HepG2 (cell line): Measurements from ENCODE around the gene WASHC3. TPM values are rescaled to one million over a fixed set of nuclear protein-coding genes. Genes with fewer than 3 reads are reported as not detected.

Source experiments
- ATAC-seq: fragments of 200-7000 bp; cut with Tn5 transposase; 3 replicates; pipeline ENCODE4 v1.9.1; 2020; ENCODE audit warnings: mild to moderate bottlenecking, moderate library complexity
- BruUV-seq: library from RNA; stranded (reverse); fragments of 400-500 nt; replicated peaks from 2 replicates; lab custom pipeline; 2021; lab: Mats Ljungman, UMichigan
- CTCF ChIA-PET: fragments of 300-600 bp; formaldehyde crosslinking; extraction: SDS; loops from one replicate; lab custom pipeline; 2021; ENCODE audit warnings: low total read pairs, inconsistent platforms, low intra/inter-chr PET ratio; lab: Yijun Ruan, JAX
- POLR2A ChIA-PET: fragments of 350-600 bp; sonication (Branson Sonifier 250); formaldehyde crosslinking; loops from one replicate; lab custom pipeline; 2020; ENCODE audit warnings: antibody characterized with exemption, inconsistent platforms; lab: Yijun Ruan, JAX
- DNase-seq: peaks from one replicate; pipeline ENCODE4 v3.0.0-alpha.2; 2015; ENCODE audit warnings: low spot score
- FAIRE-seq: peaks from 3 replicates; lab custom pipeline; 2011; peaks lifted over from hg19 to GRCh38; lab: Jason Lieb, UNC
- H2AFZ ChIP-seq: one replicate; pipeline ENCODE4 v1.6.1; 2011; ENCODE audit warnings: low read length, inconsistent platforms
- H3K27ac ChIP-seq: fragments of 300-600 bp; 3 replicates; pipeline ENCODE4 v1.8.0; 2011; ENCODE audit warnings: mixed run types, mild to moderate bottlenecking, mixed read lengths, low read length, inconsistent platforms; ENCODE audit not compliant: insufficient read depth; ENCODE audit errors: extremely low read length
- H3K27me3 ChIP-seq, 2 experiments: fragments of 200-600 bp in 1 of 2; 2 replicates in 1 of 2; 3 replicates in 1 of 2; pipeline versions ENCODE4 v1.6.0 to v1.8.0; 2011; ENCODE audit warnings: low read length in 2 of 2, mild to moderate bottlenecking in 2 of 2, moderate library complexity in 2 of 2, inconsistent platforms in 1 of 2; ENCODE audit not compliant: insufficient read depth in 2 of 2, control insufficient read depth in 1 of 2
- H3K36me3 ChIP-seq, 2 experiments: fragments of 200-600 bp in 1 of 2; replicated peaks in 1 of 2; 2 replicates in 1 of 2; 3 replicates in 1 of 2; pipeline versions ENCODE4 v1.5.1 to v1.8.0; 2011; ENCODE audit warnings: low read length in 2 of 2, inconsistent platforms in 1 of 2; ENCODE audit not compliant: insufficient read depth in 2 of 2, control insufficient read depth in 1 of 2
- H3K4me1 ChIP-seq: 2 replicates; pipeline ENCODE4 v1.5.1; 2012; ENCODE audit warnings: low read length, inconsistent platforms; ENCODE audit not compliant: insufficient read depth
- H3K4me2 ChIP-seq: 2 replicates; pipeline ENCODE4 v1.6.0; 2011; ENCODE audit warnings: low read depth, low read length, inconsistent platforms
- H3K4me3 ChIP-seq, 3 experiments: fragments of 200-600 bp in 1 of 3; sonication (generic), shearing (Covaris generic) in 1 of 3; replicated peaks in 1 of 3; 2 replicates each; pipeline ENCODE4 v1.5.1; 2011 to 2016; ENCODE audit warnings: low read length in 3 of 3, inconsistent platforms in 2 of 3, low read depth in 2 of 3, mild to moderate bottlenecking in 2 of 3, control low read depth in 1 of 3, mixed read lengths in 1 of 3; ENCODE audit not compliant: insufficient read depth in 1 of 3
- H3K79me2 ChIP-seq: one replicate; pipeline ENCODE4 v1.6.1; 2011; ENCODE audit warnings: low read length, inconsistent platforms; ENCODE audit not compliant: insufficient read depth
- H3K9ac ChIP-seq: 2 replicates; pipeline ENCODE4 v1.6.0; 2011; ENCODE audit warnings: mild to moderate bottlenecking, low read depth, low read length, inconsistent platforms; ENCODE audit not compliant: insufficient read depth
- H3K9me3 ChIP-seq: 2 replicates; pipeline ENCODE4 v1.5.1; 2012; ENCODE audit warnings: mild to moderate bottlenecking, low read length
- H4K20me1 ChIP-seq: 2 replicates; pipeline ENCODE4 v1.6.0; 2011; ENCODE audit warnings: inconsistent platforms, mild to moderate bottlenecking, low read length, moderate library complexity; ENCODE audit not compliant: insufficient read depth
- AKNA ChIP-seq: sonication (generic); formaldehyde crosslinking; IDR thresholded peaks from 2 replicates; pipeline ENCODE4 v1.4.0; 2020; ENCODE audit warnings: missing genetic modification reagents, borderline replicate concordance
- E2F5 ChIP-seq: sonication (generic); formaldehyde crosslinking; conservative IDR thresholded peaks from 2 replicates; pipeline ENCODE4 v1.4.0; 2020; ENCODE audit warnings: missing genetic modification reagents
- GLMP ChIP-seq: sonication (generic); formaldehyde crosslinking; IDR thresholded peaks from 2 replicates; pipeline ENCODE4 v1.9.0; 2021; ENCODE audit warnings: missing genetic modification reagents, mild to moderate bottlenecking, borderline replicate concordance
- JUN ChIP-seq: sonication (generic); formaldehyde crosslinking; IDR thresholded peaks from 2 replicates; pipeline ENCODE4 v1.4.0; 2020; ENCODE audit warnings: mild to moderate bottlenecking, missing genetic modification reagents
- KDM5B ChIP-seq: sonication (generic); formaldehyde crosslinking; IDR thresholded peaks from 2 replicates; pipeline ENCODE4 v1.4.0; 2020; ENCODE audit warnings: missing genetic modification reagents, mild to moderate bottlenecking, borderline replicate concordance
- PAX8 ChIP-seq: sonication (generic); formaldehyde crosslinking; IDR thresholded peaks from 2 replicates; pipeline ENCODE4 v1.8.0; 2022; ENCODE audit warnings: mild to moderate bottlenecking, missing genetic modification reagents, borderline replicate concordance
- POLR2AphosphoS5 ChIP-seq: IDR thresholded peaks from 2 replicates; pipeline ENCODE4 v1.6.1; 2012; ENCODE audit warnings: low read depth, low read length
- TFAP4 ChIP-seq: sonication (generic); IDR thresholded peaks from 2 replicates; pipeline ENCODE4 v1.6.1; 2016; ENCODE audit warnings: low read depth, borderline replicate concordance
- THAP11 ChIP-seq: IDR thresholded peaks from 2 replicates; pipeline ENCODE4 v1.6.1; 2016; ENCODE audit warnings: missing biosample characterization, missing genetic modification reagents
- ZNF253 ChIP-seq: sonication (generic); formaldehyde crosslinking; IDR thresholded peaks from 2 replicates; pipeline ENCODE4 v1.8.0; 2022; ENCODE audit warnings: mild to moderate bottlenecking, missing genetic modification reagents, borderline replicate concordance
- ZNF280D ChIP-seq: sonication (generic); formaldehyde crosslinking; IDR thresholded peaks from 2 replicates; pipeline ENCODE4 v1.5.1; 2020; ENCODE audit warnings: mild to moderate bottlenecking, missing genetic modification reagents
- ZNF598 ChIP-seq: sonication (generic); formaldehyde crosslinking; IDR thresholded peaks from 2 replicates; pipeline ENCODE4 v1.5.1; 2020; ENCODE audit warnings: mild to moderate bottlenecking, missing genetic modification reagents, borderline replicate concordance
- WGBS: methylation state at CpG from one replicate; pipeline ENCODE4 v1.1.6; 2017; ENCODE audit warnings: low lambda C conversion rate; 5-methylcytosine and 5-hydroxymethylcytosine counted together
- in situ Hi-C: cut with HindIII; loops from 2 replicates; pipeline ENCODE4 v1.10.0; 2017; ENCODE audit warnings: low pct_unique_long_range_greater_than_20kb; ENCODE audit not compliant: extremely low pct_ligation_motif_present
- intact Hi-C: fragments of 100-400 bp; cut with micrococcal nuclease; formaldehyde crosslinking; loops from one replicate; pipeline ENCODE4 v1.10.0; 2022; ENCODE audit not compliant: unreplicated experiment
- polyA plus RNA-seq, 8 experiments: library from polyadenylated mRNA; depleted of rRNA in 3 of 8; stranded (reverse) in 7 of 8; unstranded in 1 of 8; fragments of >200 nt; fragmentation: Illumina TruSeq in 4 of 8; extraction: Trizol in 4 of 8; gene quantifications; 2 replicates each; pipeline versions ENCODE4 v1.2.1 to v1.2.3, GENCODE V29; 2011 to 2016; ENCODE audit warnings: low read depth in 4 of 8, missing spikeins in 1 of 8, mixed read lengths in 1 of 8; ENCODE audit not compliant: insufficient read depth in 1 of 8
- total RNA-seq, 5 experiments: library from RNA; depleted of rRNA; stranded (reverse); fragments of >200 nt; fragmentation: Illumina TruSeq; extraction: Trizol; gene quantifications; 2 replicates each; pipeline ENCODE4 v1.2.3, GENCODE V29; 2016; ENCODE audit warnings: low read depth in 1 of 5

The WASHC3 gene
- total and polyA plus RNA-seq, 2 of the 13 experiments (the other 11 are each of a cell fraction or from before 2014, with no cell fraction given): 32.7 to 47.3 TPM

- DNase-seq (no peak), FAIRE-seq (no peak), ATAC-seq (no peak)
- no peak overlapping the region for H3K27ac ChIP-seq
- no TSS peak for BruUV-seq
- POLR2A ChIA-PET: no interaction called here
- no peak overlapping the region for H3K4me3 ChIP-seq
- no peaks in the 10 kb centered on the region for H3K79me2 ChIP-seq
- WGBS: 91% methylated on average over 4 of the region's 4 CpGs
- H3K4me1 ChIP-seq: 0 out of 2 replicates have a peak, but pooled peaks cover 6% of the 10 kb centered on the region
- H3K27me3 ChIP-seq: no peaks in the 10 kb centered on the region
- H3K9ac ChIP-seq: no peak overlapping the region
- H3K36me3 ChIP-seq: peaks cover 8 to 48% of the 10 kb centered on the region in 2 experiments
- intact Hi-C loops (no loop called here), in situ Hi-C loops (no loop called here)
- H4K20me1 ChIP-seq: no peaks in the 10 kb centered on the region
- CTCF ChIA-PET: no interaction called here
- no peak overlapping the region for H3K4me2 ChIP-seq
- H3K9me3 ChIP-seq: no peaks in the 10 kb centered on the region
- no peak overlapping the region for H2AFZ ChIP-seq
- TF ChIP-seq E2F5 (CRISPR knock-in tag): no peak
- no peak for TF ChIP-seq KDM5B (CRISPR knock-in tag)
- TF ChIP-seq THAP11: no peak
- no peak for TF ChIP-seq ZNF280D (CRISPR knock-in tag)
- no peak for TF ChIP-seq GLMP (CRISPR knock-in tag)
- TF ChIP-seq ZNF598 (CRISPR knock-in tag): no peak
- TF ChIP-seq JUN (CRISPR knock-in tag): no peak
- TF ChIP-seq PAX8 (CRISPR knock-in tag): no peak
- no peak for TF ChIP-seq TFAP4
- no peak for TF ChIP-seq AKNA (CRISPR knock-in tag)
- TF ChIP-seq POLR2AphosphoS5: no peak
- no peak for TF ChIP-seq ZNF253 (CRISPR knock-in tag)
Observed at GRCh38 chr12:102080842-102081241, 19.1 kb upstream of the WASHC3 start.
